D721Med (cell line): ENCODE results near the gene PAAF1.

Experiments used
- DNase-seq: peaks from one replicate; pipeline ENCODE4 v3.0.0; 2011; ENCODE audit warnings: low spot score; ENCODE audit not compliant: insufficient read length
- FAIRE-seq: peaks from 2 replicates; lab custom pipeline; 2011; peaks lifted over from hg19 to GRCh38; lab: Jason Lieb, UNC
- TF ChIP-seq, protein P1 (sequence below): IDR thresholded peaks from 2 replicates; pipeline ENCODE4 v1.5.1; 2012; ENCODE audit warnings: mild to moderate bottlenecking, control low read depth; ENCODE audit not compliant: insufficient read depth; ENCODE audit errors: missing control alignments

PAAF1 gene

DNA sequence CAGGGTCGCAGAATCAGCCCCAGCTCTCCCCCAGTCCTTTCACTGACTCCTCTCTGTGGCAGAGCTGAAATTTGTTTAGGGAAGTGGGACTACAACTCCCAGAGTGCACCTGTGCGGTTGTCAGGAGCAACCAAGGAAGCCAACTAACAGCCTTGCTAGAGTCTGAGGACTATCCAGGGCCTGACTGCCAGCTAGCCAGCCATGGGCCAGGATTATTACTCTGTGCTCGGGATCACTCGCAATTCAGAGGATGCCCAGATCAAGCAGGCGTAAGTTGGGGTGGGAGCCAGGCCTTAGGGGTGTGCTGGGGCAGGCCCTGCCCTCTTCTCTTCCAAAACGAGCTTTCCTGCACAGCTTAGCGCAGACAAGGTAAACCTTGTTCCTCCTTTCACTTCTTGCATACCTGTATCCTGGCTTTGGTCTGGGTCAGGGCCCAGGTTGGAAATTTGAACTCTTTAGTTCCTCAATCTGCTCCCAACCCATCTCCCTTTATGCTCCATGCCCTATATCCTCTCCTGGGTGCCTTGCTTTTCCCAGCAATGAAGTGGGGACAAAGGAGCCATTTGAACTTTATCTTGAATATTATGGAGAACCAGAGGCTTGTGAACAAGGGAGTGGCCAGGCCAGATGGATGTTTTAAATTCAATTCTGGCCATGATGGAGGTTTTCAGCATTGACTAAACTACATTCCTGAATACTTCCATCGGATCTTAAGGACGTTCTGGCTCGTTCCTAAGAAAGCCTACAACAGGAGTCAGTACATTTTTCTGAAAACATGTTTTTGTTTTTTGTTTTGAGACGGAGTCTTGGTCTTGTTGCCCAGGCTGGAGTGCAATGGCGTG, 74.3 kb downstream of the PAAF1 start, which contains the start of gene DNAJB13:
Gene DNAJB13 (plus strand): TSS at position 158 of the 842 bp plus-strand sequence. CDS start 44 bp downstream, at position 202.
- FAIRE-seq (no peak), DNase-seq (peak; percentile 65)
- TF ChIP-seq, protein P1, sequence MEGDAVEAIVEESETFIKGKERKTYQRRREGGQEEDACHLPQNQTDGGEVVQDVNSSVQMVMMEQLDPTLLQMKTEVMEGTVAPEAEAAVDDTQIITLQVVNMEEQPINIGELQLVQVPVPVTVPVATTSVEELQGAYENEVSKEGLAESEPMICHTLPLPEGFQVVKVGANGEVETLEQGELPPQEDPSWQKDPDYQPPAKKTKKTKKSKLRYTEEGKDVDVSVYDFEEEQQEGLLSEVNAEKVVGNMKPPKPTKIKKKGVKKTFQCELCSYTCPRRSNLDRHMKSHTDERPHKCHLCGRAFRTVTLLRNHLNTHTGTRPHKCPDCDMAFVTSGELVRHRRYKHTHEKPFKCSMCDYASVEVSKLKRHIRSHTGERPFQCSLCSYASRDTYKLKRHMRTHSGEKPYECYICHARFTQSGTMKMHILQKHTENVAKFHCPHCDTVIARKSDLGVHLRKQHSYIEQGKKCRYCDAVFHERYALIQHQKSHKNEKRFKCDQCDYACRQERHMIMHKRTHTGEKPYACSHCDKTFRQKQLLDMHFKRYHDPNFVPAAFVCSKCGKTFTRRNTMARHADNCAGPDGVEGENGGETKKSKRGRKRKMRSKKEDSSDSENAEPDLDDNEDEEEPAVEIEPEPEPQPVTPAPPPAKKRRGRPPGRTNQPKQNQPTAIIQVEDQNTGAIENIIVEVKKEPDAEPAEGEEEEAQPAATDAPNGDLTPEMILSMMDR: no peak

DNA sequence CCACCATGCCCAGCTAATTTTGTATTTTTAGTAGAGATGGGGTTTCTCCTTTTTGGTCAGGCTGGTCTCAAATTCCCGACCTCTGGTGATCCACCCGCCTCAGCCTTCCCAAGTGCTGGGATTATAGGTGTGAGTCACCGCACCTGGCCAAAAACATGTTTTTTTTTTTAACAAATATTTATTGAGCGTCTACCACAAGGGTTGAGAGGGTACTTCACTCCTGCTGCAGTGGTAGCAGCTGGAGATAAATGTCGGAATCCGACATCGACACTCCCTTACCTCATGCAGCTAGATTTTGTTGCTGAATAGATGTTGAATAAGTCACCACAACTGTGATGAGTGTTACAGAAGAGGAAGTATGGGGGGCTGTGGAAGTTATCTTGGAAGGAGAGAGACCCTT, 75.0 kb downstream of the PAAF1 start:
- FAIRE-seq: no peak
- DNase-seq: no peak
- TF ChIP-seq, protein P1: no peak

DNA sequence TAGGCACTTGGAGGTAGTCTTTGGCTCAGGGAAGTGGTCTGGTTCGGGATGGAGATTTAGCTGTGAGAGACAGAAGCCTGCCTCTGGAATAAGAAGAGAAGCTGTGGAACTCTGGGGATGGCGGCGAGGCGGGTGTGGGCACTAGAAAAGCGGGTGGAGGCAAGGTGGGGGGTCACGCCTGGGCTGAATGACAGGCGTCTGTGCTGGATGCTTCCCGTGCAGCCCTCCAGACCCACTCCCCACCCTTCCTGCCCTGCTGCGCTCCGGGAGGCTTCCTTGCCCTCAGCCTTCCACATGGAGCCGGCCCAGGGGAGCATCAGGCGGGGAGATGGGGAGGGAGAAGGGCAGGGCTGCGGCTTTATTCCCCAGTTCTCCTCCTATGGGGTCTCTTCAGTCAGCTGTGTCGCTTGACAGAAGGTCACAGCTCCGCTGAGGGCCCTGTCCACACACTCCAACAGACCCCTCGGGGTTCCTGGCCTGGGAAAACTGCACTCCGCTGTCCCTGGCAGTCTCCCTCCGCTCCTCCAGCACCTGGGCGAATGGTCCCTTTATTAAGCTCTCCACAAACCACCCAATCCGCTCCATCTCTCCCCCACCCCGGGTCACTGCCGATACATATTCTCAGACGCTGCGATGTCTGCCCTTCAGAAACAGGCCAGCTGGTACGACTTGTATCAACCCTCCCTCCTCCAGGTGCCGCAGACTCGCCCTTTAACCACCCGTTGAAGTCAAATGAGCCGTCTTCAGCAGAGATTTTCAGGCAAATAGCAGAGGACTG, 80.3 kb downstream of the PAAF1 start:
- no peak for DNase-seq
- no peak for FAIRE-seq
- TF ChIP-seq, protein P1: no peak

DNA sequence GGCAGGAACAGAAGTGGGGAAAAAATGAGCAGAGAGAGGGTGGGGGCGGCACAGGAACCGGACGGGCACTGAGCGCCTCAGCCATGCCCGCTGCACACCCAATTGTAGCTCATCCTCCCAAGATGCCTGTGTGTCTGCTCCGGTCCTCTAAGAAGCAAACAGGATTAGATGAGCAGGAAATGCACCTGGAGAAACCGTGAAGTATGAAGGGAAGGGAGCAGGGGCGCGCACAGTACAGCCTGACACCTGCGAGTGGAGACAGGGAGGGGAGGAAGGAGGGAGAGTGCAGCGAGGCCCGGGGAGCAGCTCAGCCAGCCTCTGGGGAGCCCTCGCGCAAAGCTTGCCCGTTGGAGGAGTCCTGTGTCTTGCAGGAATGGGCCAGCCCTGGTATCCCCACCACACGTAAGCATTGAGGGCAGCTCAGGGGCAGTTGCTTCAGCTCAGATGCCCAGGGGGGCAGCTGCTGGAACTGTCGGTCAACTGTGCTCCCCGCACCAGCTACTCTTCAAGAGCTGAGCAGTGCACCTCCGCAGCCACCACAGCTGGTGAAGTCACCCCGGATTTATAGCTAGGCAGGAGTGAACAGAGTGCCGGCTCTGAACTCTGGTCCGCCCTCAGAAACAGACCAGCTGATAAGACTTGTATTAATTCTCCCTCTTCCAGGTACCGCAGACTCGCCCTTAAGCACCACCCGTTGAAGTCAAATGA, 81.0 kb downstream of the PAAF1 start:
- FAIRE-seq (no peak), DNase-seq (no peak)
- TF ChIP-seq, protein P1: no peak

DNA sequence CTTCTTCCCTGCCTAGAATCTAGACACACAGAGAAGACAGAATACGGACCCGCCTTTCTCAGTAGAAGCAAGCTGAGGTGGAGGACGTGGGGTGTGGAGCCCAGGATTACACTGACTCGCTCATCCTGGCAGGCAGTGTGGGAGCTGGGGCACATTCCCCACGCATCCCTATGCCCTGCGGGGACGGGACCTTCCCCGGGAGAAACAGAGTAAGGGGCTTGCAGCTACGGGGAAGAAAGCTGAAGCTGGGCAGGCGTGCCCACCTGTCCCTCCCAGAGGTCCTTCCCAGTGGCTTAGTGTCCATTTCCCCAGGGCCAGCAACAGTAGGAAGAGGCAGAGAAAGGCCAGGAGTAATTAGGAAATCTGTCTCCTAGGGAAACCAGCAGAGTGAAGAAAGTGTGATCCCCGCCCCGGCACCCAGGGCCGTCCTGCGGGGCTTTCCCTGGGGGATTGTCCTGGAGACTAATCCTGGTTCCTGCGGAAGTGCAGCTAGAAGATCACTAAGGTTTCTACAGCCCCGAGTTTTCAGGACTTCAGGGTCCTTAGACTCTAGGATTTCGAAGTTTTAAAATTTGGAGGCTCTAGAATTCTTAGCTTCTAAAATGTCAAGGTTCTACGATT, 81.8 kb downstream of the PAAF1 start:
- DNase-seq: peak; percentile 6
- TF ChIP-seq, protein P1: no peak

DNA sequence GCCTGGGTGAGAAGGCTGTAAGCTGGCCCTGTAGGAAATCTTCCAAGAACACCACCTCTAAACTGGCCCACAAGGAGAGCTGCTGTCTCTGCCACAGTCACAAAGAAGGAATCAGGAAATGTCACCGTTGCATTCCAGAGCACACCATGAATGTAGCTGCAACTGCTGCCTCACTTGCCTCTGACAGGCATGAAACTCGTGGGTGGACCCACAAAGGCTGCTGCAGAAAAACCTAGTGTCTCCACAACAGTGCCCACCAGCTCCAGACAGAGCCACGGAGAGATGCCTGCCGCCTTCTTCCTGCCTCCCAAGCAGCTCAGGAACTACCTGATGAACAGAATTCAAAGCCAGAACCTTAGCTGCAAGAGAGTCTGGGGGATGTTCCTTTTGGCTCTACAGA, 84.5 kb downstream of the PAAF1 start:
- DNase-seq (no peak), FAIRE-seq (no peak)
- TF ChIP-seq, protein P1: no peak

More for the DNA sequence above, 81.8 kb downstream of the PAAF1 start:
- no peak for FAIRE-seq
